Measurements from ENCODE around the gene E2F6. TPM values are rescaled to one million over a fixed set of nuclear protein-coding genes. Genes with fewer than 3 reads are reported as not detected.

The E2F6 gene
- total and polyA plus RNA-seq, 2 of the 13 experiments (the other 11 are each of a cell fraction or from before 2014, with no cell fraction given), result 27.3 to 36.0 TPM

DNA sequence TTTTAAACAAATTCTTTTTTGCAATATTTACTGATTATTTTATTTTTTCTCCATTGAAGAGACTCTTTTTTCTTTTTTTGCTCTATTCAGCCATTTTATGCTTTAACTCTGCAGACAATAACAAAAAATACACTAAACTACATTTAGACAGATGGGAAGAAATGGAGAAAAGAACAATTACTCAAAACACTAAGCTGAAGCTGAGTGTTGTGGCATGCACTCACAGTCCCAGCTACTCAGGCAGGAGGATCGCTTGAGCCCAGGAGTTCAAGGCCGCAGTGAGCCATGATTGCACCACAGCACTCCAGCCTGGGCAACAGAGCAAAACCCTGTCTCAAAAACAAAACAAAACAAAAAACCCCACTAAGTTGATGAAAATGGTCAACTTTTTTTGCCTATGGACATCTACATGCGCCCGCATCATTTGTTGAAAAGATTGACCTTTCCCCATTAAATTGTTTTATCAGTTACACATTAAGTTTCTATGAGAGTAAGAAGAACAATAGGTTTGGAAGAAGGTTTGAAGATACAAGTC is 43.0 kb downstream of the E2F6 start (continued):
- TF ChIP-seq ZFP62 (CRISPR knock-in tag; IDR thresholded peaks at IDR 0.05) (no peak), ZNF333 (CRISPR knock-in tag; IDR thresholded peaks at IDR 0.05; ENCODE audit: borderline replicate concordance) (no peak), HDAC6 (IDR thresholded peaks at IDR 0.05; ENCODE audit: low read depth, low read length) (no peak), ZFX (CRISPR knock-in tag; IDR thresholded peaks at IDR 0.05; ENCODE audit: low read depth) (peak; percentile 66), NR2F1 (CRISPR knock-in tag; IDR thresholded peaks at IDR 0.05) (peak; percentile 67 to 71; a peak in 3 of 4 replicates), ZFP1 (CRISPR knock-in tag; IDR thresholded peaks at IDR 0.05) (0 out of 2 replicates have a peak, but pooled peaks have one; percentile 38), SMYD3 (CRISPR knock-in tag; IDR thresholded peaks at IDR 0.05) (no peak), NFRKB (IDR thresholded peaks at IDR 0.05) (no peak), RAD21 (CRISPR knock-in tag; IDR thresholded peaks at IDR 0.05) (no peak), TAF15 (IDR thresholded peaks at IDR 0.05; ENCODE audit: low read depth, low read length, poor library complexity, severe bottlenecking) (no peak), ZNF883 (CRISPR knock-in tag; IDR thresholded peaks at IDR 0.05; ENCODE audit: not compliant biosample characterization) (no peak), ZNF792 (CRISPR knock-in tag; IDR thresholded peaks at IDR 0.05) (peak; percentile 74), RFXAP (CRISPR knock-in tag; IDR thresholded peaks at IDR 0.05; ENCODE audit: borderline replicate concordance) (no peak), ZNF598 (CRISPR knock-in tag; IDR thresholded peaks at IDR 0.05; ENCODE audit: borderline replicate concordance) (no peak), ZNF432 (CRISPR knock-in tag; IDR thresholded peaks at IDR 0.05; ENCODE audit: borderline replicate concordance) (no peak), JUN (CRISPR knock-in tag; IDR thresholded peaks at IDR 0.05) (no peak), ARID2 (CRISPR knock-in tag; IDR thresholded peaks at IDR 0.05; ENCODE audit: borderline replicate concordance) (no peak), RFX1 (IDR thresholded peaks at IDR 0.05) (no peak), ZNF468 (CRISPR knock-in tag; IDR thresholded peaks at IDR 0.05) (no peak), KAT7 (CRISPR knock-in tag; IDR thresholded peaks at IDR 0.05; ENCODE audit: borderline replicate concordance) (peak; percentile 93; the same call in 1 of the 2 replicates), SNRNP70 (IDR thresholded peaks at IDR 0.05; ENCODE audit: low read depth, low read length) (no peak), MAZ (IDR thresholded peaks at IDR 0.05; ENCODE audit: borderline replicate concordance, low read depth, low read length) (no peak), MAZ (CRISPR knock-in tag; IDR thresholded peaks at IDR 0.05; ENCODE audit: low read depth) (no peak), TEAD3 (CRISPR knock-in tag; optimal IDR thresholded peaks at IDR 0.05; ENCODE audit: borderline replicate concordance) (peak; percentile 82), ZNF446 (CRISPR knock-in tag; IDR thresholded peaks at IDR 0.05) (no peak)
- TF ChIP-seq, protein P1, sequence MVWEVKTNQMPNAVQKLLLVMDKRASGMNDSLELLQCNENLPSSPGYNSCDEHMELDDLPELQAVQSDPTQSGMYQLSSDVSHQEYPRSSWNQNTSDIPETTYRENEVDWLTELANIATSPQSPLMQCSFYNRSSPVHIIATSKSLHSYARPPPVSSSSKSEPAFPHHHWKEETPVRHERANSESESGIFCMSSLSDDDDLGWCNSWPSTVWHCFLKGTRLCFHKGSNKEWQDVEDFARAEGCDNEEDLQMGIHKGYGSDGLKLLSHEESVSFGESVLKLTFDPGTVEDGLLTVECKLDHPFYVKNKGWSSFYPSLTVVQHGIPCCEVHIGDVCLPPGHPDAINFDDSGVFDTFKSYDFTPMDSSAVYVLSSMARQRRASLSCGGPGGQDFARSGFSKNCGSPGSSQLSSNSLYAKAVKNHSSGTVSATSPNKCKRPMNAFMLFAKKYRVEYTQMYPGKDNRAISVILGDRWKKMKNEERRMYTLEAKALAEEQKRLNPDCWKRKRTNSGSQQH (CRISPR knock-in tag; IDR thresholded peaks at IDR 0.05; ENCODE audit: low read depth), result peak; percentile 83; the same call in 1 of the 2 replicates
- TF ChIP-seq, protein P2, sequence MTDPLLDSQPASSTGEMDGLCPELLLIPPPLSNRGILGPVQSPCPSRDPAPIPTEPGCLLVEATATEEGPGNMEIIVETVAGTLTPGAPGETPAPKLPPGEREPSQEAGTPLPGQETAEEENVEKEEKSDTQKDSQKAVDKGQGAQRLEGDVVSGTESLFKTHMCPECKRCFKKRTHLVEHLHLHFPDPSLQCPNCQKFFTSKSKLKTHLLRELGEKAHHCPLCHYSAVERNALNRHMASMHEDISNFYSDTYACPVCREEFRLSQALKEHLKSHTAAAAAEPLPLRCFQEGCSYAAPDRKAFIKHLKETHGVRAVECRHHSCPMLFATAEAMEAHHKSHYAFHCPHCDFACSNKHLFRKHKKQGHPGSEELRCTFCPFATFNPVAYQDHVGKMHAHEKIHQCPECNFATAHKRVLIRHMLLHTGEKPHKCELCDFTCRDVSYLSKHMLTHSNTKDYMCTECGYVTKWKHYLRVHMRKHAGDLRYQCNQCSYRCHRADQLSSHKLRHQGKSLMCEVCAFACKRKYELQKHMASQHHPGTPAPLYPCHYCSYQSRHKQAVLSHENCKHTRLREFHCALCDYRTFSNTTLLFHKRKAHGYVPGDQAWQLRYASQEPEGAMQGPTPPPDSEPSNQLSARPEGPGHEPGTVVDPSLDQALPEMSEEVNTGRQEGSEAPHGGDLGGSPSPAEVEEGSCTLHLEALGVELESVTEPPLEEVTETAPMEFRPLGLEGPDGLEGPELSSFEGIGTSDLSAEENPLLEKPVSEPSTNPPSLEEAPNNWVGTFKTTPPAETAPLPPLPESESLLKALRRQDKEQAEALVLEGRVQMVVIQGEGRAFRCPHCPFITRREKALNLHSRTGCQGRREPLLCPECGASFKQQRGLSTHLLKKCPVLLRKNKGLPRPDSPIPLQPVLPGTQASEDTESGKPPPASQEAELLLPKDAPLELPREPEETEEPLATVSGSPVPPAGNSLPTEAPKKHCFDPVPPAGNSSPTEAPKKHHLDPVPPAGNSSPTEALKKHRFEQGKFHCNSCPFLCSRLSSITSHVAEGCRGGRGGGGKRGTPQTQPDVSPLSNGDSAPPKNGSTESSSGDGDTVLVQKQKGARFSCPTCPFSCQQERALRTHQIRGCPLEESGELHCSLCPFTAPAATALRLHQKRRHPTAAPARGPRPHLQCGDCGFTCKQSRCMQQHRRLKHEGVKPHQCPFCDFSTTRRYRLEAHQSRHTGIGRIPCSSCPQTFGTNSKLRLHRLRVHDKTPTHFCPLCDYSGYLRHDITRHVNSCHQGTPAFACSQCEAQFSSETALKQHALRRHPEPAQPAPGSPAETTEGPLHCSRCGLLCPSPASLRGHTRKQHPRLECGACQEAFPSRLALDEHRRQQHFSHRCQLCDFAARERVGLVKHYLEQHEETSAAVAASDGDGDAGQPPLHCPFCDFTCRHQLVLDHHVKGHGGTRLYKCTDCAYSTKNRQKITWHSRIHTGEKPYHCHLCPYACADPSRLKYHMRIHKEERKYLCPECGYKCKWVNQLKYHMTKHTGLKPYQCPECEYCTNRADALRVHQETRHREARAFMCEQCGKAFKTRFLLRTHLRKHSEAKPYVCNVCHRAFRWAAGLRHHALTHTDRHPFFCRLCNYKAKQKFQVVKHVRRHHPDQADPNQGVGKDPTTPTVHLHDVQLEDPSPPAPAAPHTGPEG (CRISPR knock-in tag; IDR thresholded peaks at IDR 0.05), result no peak

All from HepG2 (cell line).